Activated T-cell treated with anti-CD3 and anti-CD28 coated beads, Interleukin-2, amount 50 U/mL, for 48 hours (primary cell): ENCODE results near the gene MEGF11.

Source experiments
- DNase-seq, 2 experiments: peaks; one replicate each; pipeline ENCODE4 v3.0.0-alpha.2; 2020

MEGF11 gene

DNA sequence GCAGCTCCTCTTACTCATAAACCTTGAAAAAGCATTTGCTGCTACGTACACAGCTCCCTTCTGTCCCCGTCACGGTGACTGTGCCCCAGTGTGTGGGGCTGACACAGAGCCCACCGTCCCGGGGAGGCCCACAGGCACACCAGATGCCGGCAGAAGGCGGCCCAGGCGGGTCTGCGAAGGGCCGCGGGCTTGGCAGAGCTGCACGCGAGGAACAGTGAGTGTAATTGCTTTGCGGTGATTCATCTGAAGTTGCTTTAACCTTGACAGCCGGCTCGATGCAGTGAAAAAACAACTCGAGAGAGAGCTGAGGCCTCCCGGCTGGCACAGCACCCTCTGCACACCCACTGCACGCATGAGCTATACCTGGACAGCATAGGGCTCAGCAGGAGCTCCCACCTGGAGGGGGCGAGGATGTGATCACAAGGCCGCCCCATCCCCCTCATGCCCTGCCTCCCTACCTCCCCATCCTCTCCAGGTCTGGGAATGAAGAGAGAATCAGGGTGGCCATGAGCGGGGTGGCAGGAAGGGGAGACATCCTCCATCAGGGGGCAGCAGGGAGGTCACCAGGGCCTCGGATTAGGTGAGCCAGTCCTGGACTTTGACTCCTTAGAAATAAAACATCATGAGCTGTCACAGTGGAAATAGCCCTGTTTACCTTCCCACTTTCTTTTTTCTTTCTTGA is 172.7 kb downstream of the MEGF11 start:
- DNase-seq: no peak

GRCh38 chr15:66078929-66079275 is 174.6 kb downstream of the MEGF11 start:
- no peak for DNase-seq

DNA sequence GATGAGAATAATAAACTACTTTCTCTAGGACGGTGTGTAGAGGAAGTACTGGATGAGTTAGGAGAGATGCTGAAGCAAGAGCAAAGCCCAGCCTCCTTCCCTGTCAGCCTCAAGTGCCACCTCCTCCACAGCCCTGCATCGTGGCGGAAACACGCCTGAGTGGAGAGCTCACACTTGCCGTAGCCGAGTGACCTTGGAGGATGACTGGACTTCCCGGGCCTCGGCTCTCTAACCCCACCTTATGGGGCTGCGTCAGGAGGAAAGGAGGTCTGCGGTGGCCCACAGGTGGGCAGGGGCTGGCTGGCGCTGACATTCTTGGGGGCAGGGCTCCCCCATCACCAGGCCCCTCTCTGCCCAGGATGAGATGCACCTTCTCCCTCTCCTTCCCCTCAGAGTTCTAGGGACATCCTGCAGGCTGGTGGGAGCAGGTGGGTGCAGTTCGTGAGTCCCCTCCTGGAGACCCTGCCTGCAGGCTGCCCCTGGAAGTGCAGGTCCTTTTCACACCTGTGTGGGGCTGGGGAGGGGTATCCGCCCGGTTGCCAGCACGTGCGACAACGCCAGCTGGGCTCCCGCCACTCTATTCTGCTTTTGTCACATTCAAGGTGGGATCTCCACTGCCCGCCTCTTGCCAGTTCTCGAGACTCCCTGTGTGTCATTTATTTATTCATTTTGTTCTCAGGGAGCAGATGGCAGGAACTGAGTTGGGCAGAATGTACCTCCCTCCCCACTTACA is 175.2 kb downstream of the MEGF11 start:
- DNase-seq: no peak

DNA sequence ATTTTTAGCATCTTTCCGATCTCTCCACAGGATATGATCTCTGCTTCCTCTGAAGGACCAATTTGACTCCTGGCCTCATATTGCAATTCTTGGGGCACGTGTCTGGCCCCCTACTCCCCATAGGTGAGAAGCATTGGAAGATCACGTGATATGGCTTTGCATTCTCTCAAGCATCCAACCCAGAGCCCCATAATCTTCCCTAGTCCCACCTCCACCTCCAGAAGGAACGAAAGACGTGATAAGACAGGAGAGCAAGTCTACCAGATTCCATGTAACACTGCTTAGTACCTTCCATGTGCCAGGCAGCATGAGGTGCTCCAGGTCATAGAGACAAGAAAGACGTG is 176.3 kb downstream of the MEGF11 start:
- no peak for DNase-seq

GRCh38 chr15:66076591-66077319 is 176.8 kb downstream of the MEGF11 start:
- no peak for DNase-seq

- DNase-seq: no peak
Measured at GRCh38 chr15:66075947-66076346, 177.6 kb downstream of the MEGF11 start.

GRCh38 chr15:66072616-66073361 is 180.8 kb downstream of the MEGF11 start:
- no peak for DNase-seq

- DNase-seq: no peak
Measured at GRCh38 chr15:66071921-66072295, 181.6 kb downstream of the MEGF11 start.

DNA sequence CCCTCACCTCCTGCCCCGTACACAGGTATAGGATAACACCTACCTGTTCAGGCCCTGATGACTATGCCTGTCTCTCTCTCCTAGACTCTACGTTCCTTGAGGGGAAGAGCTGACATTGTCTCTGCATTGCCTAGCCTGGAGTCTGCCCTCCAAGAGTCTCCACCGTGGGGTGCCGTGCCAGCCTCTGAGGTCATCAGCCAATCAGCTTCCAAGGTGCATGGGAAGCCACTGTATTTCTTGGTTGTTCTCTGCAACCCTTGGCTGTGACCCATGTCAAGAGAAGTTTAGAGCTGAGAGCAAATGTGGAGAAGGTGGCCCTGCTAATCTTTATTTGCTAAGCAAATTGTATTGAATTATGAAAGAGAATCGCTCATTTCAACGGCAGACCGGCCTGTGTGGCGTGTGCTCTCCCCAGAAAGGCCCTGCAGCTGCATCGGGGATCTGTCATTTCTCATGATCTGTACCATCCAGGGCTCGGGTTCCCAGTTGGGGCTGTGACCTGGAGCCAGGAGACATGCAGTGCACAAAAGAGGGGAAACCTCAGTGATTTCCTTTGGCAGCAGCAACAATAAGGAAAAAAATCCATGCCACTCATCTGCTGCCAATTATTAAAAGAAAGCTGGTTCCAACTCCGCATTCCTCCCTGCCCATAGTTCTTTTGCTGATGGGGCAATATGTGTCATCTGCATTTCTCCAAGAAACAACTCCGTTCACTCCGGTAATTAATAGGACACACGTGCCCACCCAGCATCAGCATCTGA is 182.2 kb downstream of the MEGF11 start:
- no peak for DNase-seq

DNA sequence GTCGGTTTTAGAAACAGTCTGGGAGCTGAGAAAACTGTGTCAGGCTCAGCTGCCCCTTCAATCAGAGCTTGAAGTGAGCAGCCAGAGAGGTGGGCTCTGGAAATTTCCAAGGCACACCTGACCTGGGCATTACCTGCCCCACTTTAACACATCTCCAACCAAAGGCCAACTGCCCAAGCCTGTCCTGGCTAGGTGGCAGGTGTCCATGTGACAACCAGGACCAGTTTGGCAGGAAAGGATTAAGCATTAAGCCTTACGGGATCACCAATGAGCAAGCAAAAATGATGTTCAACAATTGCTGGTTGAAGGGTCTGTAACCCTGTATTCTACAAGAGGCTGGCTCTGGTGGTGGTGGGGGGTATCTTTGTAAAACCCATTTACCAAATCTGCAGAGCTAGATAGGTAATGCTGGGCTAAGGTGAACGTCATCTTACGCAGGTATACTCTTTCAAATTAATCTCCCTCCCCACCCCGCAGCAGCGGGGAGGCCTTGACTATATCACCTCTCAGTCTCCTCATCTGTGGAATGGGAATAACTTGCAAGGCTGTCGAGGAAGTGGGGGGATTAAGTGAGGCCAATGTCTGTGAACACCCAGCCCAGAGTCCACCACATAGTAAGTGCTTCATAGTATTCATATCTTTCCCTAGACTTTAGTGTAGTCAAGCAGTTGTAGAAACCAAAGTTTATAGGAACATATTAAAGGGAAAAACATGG is 183.2 kb downstream of the MEGF11 start:
- DNase-seq: no peak

DNA sequence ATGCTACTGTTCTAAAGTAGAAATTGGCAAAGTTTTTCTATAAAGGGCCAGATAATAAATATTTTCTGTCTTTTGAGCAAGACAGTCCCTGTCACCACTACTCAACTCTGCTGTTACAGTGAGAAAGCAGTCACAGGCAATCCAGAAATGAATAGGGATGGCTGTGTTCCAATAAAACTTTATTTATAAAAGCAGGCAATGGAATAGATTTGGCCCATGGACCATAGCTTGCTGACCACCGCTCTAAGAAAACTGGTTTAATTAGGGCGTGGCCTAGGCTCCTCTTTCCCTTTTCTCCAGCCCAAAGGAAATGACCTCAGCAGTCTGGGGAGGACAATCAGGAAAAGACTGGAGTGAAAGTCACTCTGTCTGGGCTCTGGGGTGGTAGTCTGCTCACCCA is 183.8 kb downstream of the MEGF11 start:
- DNase-seq: no peak

DNA sequence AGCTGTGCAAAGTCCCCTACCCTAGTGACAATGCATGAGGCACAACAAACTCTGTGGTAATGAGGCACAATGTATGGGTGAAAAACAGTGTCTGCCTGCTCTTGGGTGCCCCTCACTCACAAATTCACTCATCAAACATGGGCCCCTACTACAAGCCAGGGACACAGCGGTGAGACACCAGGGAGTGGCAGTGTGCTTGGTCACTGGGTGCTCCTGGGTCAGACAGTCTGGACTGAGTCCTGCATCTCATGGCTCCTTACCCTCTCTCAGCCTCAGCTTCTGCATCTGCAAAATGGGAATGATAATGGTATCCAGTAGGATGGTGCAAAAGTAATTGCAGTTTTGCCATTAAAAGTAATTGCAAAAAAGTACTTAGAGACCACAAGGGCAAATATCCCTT is 184.7 kb downstream of the MEGF11 start:
- DNase-seq: no peak

DNA sequence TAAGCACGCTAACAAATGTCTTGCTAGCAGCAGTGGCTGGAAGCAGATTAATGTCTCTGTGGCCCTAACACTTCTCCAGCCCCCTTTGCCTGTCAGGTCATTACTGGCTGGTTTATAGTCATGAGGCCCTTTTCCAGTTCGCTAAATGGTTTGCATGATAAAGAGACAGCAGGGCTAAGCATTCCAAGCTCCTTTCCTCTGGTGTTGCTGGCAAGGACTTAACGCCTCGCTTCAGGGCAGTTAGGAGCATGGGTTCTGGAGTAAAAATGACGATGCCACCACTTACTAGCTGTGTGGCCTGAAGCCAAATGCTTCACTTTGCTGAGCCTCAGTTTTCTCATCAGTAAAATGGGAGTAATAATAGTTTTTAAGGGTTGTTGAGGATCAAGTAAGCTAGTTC is 185.9 kb downstream of the MEGF11 start:
- no peak for DNase-seq

DNA sequence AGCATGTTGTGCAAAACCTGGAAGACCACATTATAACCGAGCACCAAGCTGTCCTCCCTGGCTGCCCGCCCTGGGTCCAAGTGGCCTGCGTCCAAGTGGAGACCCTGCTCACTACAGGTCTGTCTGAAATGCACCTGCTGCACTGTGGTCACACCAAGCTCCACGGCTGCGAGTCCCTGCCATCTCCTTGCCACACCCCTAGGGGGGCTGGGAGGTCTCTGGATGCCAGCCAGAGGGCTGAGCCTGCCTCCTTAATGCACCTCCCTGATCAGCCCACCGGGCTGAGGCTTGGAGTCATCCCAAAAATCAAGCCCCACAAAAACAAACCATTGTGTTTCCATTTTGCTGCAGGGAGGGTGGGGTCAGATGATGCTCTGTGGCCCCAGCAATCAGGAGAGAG is 187.1 kb downstream of the MEGF11 start:
- DNase-seq: no peak

- no peak for DNase-seq
Measured at GRCh38 chr15:66066005-66066404, 187.5 kb downstream of the MEGF11 start.

DNA sequence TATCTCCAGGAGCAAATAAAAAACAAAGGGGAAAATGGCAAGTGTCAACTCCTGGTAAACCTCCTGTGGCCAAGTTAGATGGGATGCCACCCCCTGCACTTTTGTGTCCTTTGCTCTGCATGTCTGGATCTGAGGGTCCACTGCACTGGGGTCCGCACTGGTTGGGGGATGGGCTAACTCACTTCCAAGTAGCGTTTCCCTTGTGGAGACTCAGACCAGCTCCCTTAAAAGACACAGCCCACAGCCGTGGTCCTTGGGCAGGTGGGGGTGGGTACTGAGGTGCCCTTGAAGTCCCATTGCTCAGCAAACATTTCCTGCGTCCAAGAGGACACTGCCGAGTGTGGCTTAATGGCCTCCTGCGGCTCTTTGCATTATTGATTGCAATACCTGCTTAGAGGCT is 188.2 kb downstream of the MEGF11 start:
- DNase-seq: no peak

DNA sequence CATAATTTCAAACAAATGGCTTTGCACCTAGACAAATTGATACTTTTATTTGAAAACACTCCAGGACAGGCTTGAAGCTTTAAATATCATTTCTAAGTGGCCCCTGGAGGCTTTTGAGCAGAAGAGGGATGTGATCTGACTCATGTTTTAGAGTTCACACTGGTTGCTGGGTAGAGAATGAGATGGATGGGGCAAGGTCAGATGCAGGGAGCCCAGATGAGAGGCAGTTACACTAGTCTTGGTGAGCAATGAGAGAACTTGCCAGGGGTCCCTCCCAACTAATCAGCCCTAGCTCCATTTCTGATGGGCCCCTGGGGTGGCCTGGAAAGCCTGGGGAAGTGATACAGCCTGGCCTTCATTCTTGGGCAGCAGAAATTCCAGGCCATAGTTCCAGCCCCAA is 190.4 kb downstream of the MEGF11 start:
- no peak for DNase-seq

DNA sequence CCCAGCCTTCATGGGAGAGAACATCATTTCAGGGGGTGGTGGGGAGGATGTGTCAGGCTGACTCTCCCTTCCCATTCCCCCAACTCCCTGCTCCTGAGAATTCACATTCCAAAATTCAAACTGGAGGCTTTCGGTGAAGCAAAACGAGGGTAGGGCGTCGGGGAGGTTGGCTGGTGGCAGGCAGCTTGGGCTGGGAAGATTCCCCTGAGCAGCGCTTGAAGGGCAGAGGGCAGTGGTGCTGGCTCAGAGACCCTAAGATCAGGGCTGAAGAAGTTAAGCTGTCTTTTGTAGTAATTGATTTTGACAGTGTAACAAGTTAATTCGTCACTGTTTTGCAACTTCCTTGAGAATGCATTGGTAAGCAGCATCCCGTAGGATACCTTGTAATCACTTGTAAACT is 196.5 kb downstream of the MEGF11 start:
- DNase-seq: no peak

DNA sequence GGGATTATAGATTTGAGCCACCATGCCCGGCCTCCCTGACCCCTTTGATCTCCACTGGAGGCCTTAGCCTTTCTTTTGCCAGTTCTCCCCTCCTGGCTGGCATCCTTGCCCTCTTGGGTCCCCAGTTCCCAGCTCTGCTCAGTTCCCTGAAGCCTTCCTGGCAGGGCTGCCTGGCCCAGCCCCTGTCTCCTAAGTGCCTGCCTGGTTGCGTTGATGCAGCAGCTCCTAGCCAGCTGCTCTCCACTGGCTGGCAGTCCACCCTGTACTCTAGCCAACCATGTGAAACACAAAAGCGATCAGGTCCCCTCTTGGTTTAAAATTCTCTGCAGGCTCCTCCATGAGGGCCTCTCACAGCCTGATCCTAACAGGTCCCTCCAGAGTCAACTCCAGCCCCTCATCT is 199.6 kb downstream of the MEGF11 start:
- DNase-seq: no peak

DNA sequence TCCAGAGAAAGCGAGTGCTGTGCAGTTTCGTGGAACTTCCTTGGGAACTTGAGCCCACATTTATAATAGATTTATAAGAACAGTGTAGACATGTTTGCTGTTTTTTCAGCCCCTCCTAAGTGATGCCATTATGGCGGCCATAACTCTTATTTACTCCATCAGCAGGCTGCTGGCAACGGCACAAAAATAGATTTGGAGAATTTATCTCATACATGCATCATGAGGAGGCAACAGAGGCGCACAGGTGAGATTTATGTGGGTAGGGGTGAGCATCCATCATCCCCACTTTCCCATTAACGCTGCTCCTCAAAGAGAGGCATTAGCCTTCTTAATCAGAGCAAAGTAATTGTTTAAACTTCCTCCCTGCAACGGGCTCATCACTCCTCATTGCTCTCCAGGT is 201.7 kb downstream of the MEGF11 start:
- no peak for DNase-seq

DNA sequence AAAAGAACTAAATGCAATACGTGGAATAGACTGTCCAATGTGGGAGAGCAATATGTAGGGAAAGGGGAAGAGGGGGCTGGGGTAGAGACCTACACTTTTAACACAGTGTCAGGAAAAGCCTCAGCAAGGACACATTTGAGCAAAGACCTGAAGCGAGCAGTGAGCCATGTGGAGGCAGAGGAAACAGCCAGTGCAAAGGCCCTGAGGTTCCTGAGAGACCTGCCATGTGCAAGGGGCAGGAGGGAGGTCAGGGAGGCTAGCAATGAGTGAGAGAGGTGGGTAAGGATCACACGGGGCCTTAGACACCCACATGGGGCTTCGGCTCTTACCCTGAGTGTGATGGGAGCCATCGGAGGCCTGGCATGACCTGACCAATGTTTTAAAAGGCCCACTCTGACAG is 203.3 kb downstream of the MEGF11 start:
- DNase-seq: no peak

- DNase-seq: no peak
Measured at GRCh38 chr15:66049353-66049752, 204.2 kb downstream of the MEGF11 start.
